Gastroesophageal sphincter (tissue), 4 donors: ENCODE measurements around the gene EGF. TPM values are rescaled to one million over a fixed set of nuclear protein-coding genes. Genes with fewer than 3 reads are reported as not detected.

Experiments
- ATAC-seq: fragments of 150-250 bp; one replicate; pipeline ENCODE4 v1.9.1; 2016; ENCODE audit warnings: mild to moderate bottlenecking, moderate library complexity
- H3K27ac ChIP-seq, 4 donors: fragments of 200-600 bp; sonication (generic) in 3 of 4; 1 replicate in 3 of 4; 2 replicates in 1 of 4; pipeline ENCODE4 v1.5.1; 2016 to 2019
- H3K27me3 ChIP-seq: fragments of 200-600 bp; sonication (generic); one replicate; pipeline ENCODE4 v1.5.1; 2019
- H3K36me3 ChIP-seq, 2 donors: fragments of 200-600 bp; sonication (generic); one replicate each; pipeline ENCODE4 v1.5.1; 2019; ENCODE audit warnings: control low read depth in 1 of 2
- H3K4me1 ChIP-seq, 3 donors: fragments of 200-600 bp; sonication (generic); 1 replicate in 2 of 3; 2 replicates in 1 of 3; pipeline ENCODE4 v1.5.1; 2016 to 2019; ENCODE audit warnings: control low read depth in 2 of 3
- H3K4me3 ChIP-seq, 2 donors: fragments of 200-600 bp; sonication (generic); one replicate each; pipeline ENCODE4 v1.5.1; 2019; ENCODE audit warnings: mild to moderate bottlenecking in 1 of 2, moderate library complexity in 1 of 2
- H3K9me3 ChIP-seq, 3 donors: fragments of 200-600 bp; sonication (generic); one replicate each; pipeline ENCODE4 v1.5.1; 2017 to 2019; ENCODE audit warnings: control low read depth in 2 of 3
- CTCF ChIP-seq, 4 experiments: fragments of 200-600 bp in 2 of 4; fragments of 450-650 bp in 2 of 4; sonication (generic) in 1 of 4; IDR thresholded peaks; one replicate each; pipeline ENCODE4 v1.5.1; 2017 to 2019; ENCODE audit warnings: antibody characterized with exemption in 4 of 4, mild to moderate bottlenecking in 2 of 4, moderate library complexity in 2 of 4
- EP300 ChIP-seq: sonication (generic); formaldehyde crosslinking; IDR thresholded peaks from one replicate; pipeline ENCODE4 v1.6.1; 2017; ENCODE audit warnings: antibody characterized with exemption, mild to moderate bottlenecking
- POLR2A ChIP-seq, 2 donors: fragments of 450-650 bp; IDR thresholded peaks; one replicate each; pipeline ENCODE4 v1.6.1; 2017; ENCODE audit warnings: antibody characterized with exemption in 2 of 2, mild to moderate bottlenecking in 2 of 2, moderate library complexity in 1 of 2
- POLR2AphosphoS5 ChIP-seq: sonication (generic); formaldehyde crosslinking; IDR thresholded peaks from one replicate; pipeline ENCODE4 v1.6.1; 2017; ENCODE audit warnings: antibody characterized with exemption
- WGBS, 2 donors: methylation state at CpG; one replicate each; pipeline ENCODE4 v1.1.5; 2018; ENCODE audit warnings: low coverage in 1 of 2; 5-methylcytosine and 5-hydroxymethylcytosine counted together
- total RNA-seq, 4 donors: library from RNA; depleted of rRNA; stranded (reverse); fragments of >200 nt; gene quantifications; one replicate each; pipeline ENCODE4 v1.1.0, GENCODE V29; 2016

Gene EGF
- total RNA-seq, 4 donors from 2014 or later, result 0.23 to 1.3 (median 0.93) TPM; not detected in 1

- 92 to 100% methylated on average over 2 to 8 of the region's 8 CpGs for WGBS, 2 donors
- Histone ChIP-seq H3K4me3 (no peak overlapping the region), H3K27ac (no peak overlapping the region), H3K27me3 (no peaks in the 10 kb centered on the region), H3K4me1 (no peaks in the 10 kb centered on the region), H3K9me3 (no peaks in the 10 kb centered on the region), H3K36me3 (no peaks in the 10 kb centered on the region)
- TF ChIP-seq POLR2A (IDR thresholded peaks at IDR 0.05), result no peak
- no peak for TF ChIP-seq EP300
- no peak for TF ChIP-seq POLR2AphosphoS5
- no peak for TF ChIP-seq CTCF (IDR thresholded peaks at IDR 0.05)
- no peak for ATAC-seq
Observed at GRCh38 chr4:109902559-109903251, 10.0 kb upstream of the EGF start.

- Histone ChIP-seq H3K9me3 (no peaks in the 10 kb centered on the region), H3K36me3 (no peaks in the 10 kb centered on the region), H3K27me3 (no peaks in the 10 kb centered on the region), H3K4me3 (no peak overlapping the region), H3K4me1 (peaks cover 0 to 11% (median 4%) of the 10 kb centered on the region in 3 donors), H3K27ac (no peak overlapping the region)
- WGBS, 2 donors, result 8 to 19% methylated on average over 1 of the region's 1 CpG
- no peak for ATAC-seq
- no peak for TF ChIP-seq CTCF (IDR thresholded peaks at IDR 0.05)
- TF ChIP-seq POLR2AphosphoS5, result no peak
- no peak for TF ChIP-seq POLR2A (IDR thresholded peaks at IDR 0.05)
- no peak for TF ChIP-seq EP300
Observed at GRCh38 chr4:109908731-109909130, 4.0 kb upstream of the EGF start.

GRCh38 chr4:109910256-109910655, 2.4 kb upstream of the EGF start:
- ATAC-seq, result no peak
- no peak overlapping the region for H3K4me3 ChIP-seq
- WGBS, 2 donors, result 84 to 86% methylated on average over 2 of the region's 2 CpGs
- TF ChIP-seq POLR2AphosphoS5, result no peak
- TF ChIP-seq EP300, result no peak
- no peak for TF ChIP-seq POLR2A (IDR thresholded peaks at IDR 0.05)
- TF ChIP-seq CTCF (IDR thresholded peaks at IDR 0.05), result no peak
- peaks cover 0 to 11% (median 4%) of the 10 kb centered on the region in 3 donors for H3K4me1 ChIP-seq
- H3K27me3 ChIP-seq, result no peaks in the 10 kb centered on the region
- H3K27ac ChIP-seq, result no peak overlapping the region
- H3K36me3 ChIP-seq, result no peaks in the 10 kb centered on the region
- H3K9me3 ChIP-seq, result no peaks in the 10 kb centered on the region

- ATAC-seq, result no peak
- Histone ChIP-seq H3K36me3 (no peaks in the 10 kb centered on the region), H3K9me3 (no peaks in the 10 kb centered on the region), H3K4me1 (peaks cover 0 to 11% (median 4%) of the 10 kb centered on the region in 3 donors), H3K27me3 (no peaks in the 10 kb centered on the region), H3K4me3 (no peak overlapping the region), H3K27ac (no peak overlapping the region)
- TF ChIP-seq POLR2A (IDR thresholded peaks at IDR 0.05) (no peak), EP300 (no peak), POLR2AphosphoS5 (no peak), CTCF (IDR thresholded peaks at IDR 0.05) (no peak)
- 69 to 100% methylated on average over 2 of the region's 2 CpGs for WGBS, 2 donors
Observed at GRCh38 chr4:109913596-109914241, 1.0 kb downstream of the EGF start.

GRCh38 chr4:109914322-109914721, 1.6 kb downstream of the EGF start:
- H3K4me3 ChIP-seq, result no peak overlapping the region
- WGBS, 2 donors, result 80 to 88% methylated on average over 1 to 3 of the region's 3 CpGs
- no peaks in the 10 kb centered on the region for H3K36me3 ChIP-seq
- H3K4me1 ChIP-seq, result peaks cover 0 to 11% (median 4%) of the 10 kb centered on the region in 3 donors
- no peak for ATAC-seq
- H3K27me3 ChIP-seq, result no peaks in the 10 kb centered on the region
- H3K9me3 ChIP-seq, result no peaks in the 10 kb centered on the region
- H3K27ac ChIP-seq, result no peak overlapping the region
- TF ChIP-seq EP300 (no peak), POLR2A (IDR thresholded peaks at IDR 0.05) (no peak), POLR2AphosphoS5 (no peak), CTCF (IDR thresholded peaks at IDR 0.05) (no peak)
